Testis (tissue), 2 donors: ENCODE data around the gene OR52I1.

Experiments used
- POLR2A ChIP-seq: fragments of 450-650 bp; IDR thresholded peaks from one replicate; pipeline ENCODE4 v1.6.1; 2017; ENCODE audit warnings: antibody characterized with exemption, mild to moderate bottlenecking, moderate library complexity
- TF ChIP-seq, protein P1 (sequence below), 3 experiments: fragments of 450-650 bp in 2 of 3; fragments of 200-600 bp in 1 of 3; sonication (generic) in 1 of 3; IDR thresholded peaks; one replicate each; pipeline ENCODE4 v1.5.1; 2016 to 2019; ENCODE audit warnings: antibody characterized with exemption in 3 of 3, mild to moderate bottlenecking in 2 of 3, moderate library complexity in 1 of 3

- TF ChIP-seq, protein P1, sequence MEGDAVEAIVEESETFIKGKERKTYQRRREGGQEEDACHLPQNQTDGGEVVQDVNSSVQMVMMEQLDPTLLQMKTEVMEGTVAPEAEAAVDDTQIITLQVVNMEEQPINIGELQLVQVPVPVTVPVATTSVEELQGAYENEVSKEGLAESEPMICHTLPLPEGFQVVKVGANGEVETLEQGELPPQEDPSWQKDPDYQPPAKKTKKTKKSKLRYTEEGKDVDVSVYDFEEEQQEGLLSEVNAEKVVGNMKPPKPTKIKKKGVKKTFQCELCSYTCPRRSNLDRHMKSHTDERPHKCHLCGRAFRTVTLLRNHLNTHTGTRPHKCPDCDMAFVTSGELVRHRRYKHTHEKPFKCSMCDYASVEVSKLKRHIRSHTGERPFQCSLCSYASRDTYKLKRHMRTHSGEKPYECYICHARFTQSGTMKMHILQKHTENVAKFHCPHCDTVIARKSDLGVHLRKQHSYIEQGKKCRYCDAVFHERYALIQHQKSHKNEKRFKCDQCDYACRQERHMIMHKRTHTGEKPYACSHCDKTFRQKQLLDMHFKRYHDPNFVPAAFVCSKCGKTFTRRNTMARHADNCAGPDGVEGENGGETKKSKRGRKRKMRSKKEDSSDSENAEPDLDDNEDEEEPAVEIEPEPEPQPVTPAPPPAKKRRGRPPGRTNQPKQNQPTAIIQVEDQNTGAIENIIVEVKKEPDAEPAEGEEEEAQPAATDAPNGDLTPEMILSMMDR (IDR thresholded peaks at IDR 0.05): no peak
- no peak for TF ChIP-seq POLR2A
Measured at GRCh38 chr11:4637662-4638047, 43.8 kb downstream of the OR52I1 start.
